NCI-H1092 treated with DMSO at 0.1 percent for 48 hours (cell line): ENCODE data around the gene GALNT18.

Experiments used
- DNase-seq: peaks from one replicate; lab custom pipeline; 2025; lab: John Stamatoyannopoulos, UW

The GALNT18 gene

GRCh38 chr11:11349106-11349825 is 272.5 kb downstream of the GALNT18 start:
- DNase-seq, result no peak

- no peak for DNase-seq
Measured at GRCh38 chr11:11348303-11348702, 273.5 kb downstream of the GALNT18 start.

- peak; percentile 53 for DNase-seq
Measured at GRCh38 chr11:11347592-11347991, 274.2 kb downstream of the GALNT18 start.

- DNase-seq, result peak; percentile 59
Measured at GRCh38 chr11:11346303-11346702, 275.5 kb downstream of the GALNT18 start.

GRCh38 chr11:11345099-11345498 is 276.7 kb downstream of the GALNT18 start:
- peak; percentile 19 for DNase-seq

- no peak for DNase-seq
Measured at GRCh38 chr11:11344045-11344444, 277.8 kb downstream of the GALNT18 start.

GRCh38 chr11:11338304-11338703 is 283.5 kb downstream of the GALNT18 start:
- no peak for DNase-seq

- no peak for DNase-seq
Measured at GRCh38 chr11:11336664-11337063, 285.1 kb downstream of the GALNT18 start.

- DNase-seq, result no peak
Measured at GRCh38 chr11:11335043-11335442, 286.8 kb downstream of the GALNT18 start.

GRCh38 chr11:11334607-11335006 is 287.2 kb downstream of the GALNT18 start:
- no peak for DNase-seq

GRCh38 chr11:11332141-11332710 is 289.6 kb downstream of the GALNT18 start:
- no peak for DNase-seq

- no peak for DNase-seq
Measured at GRCh38 chr11:11329062-11329806, 292.6 kb downstream of the GALNT18 start.

GRCh38 chr11:11324090-11324489 is 297.7 kb downstream of the GALNT18 start:
- no peak for DNase-seq

GRCh38 chr11:11322101-11322500 is 299.7 kb downstream of the GALNT18 start:
- DNase-seq, result no peak

GRCh38 chr11:11320825-11321224 is 301.0 kb downstream of the GALNT18 start:
- DNase-seq, result no peak

GRCh38 chr11:11318961-11319360 is 302.8 kb downstream of the GALNT18 start:
- no peak for DNase-seq

GRCh38 chr11:11318461-11318860 is 303.3 kb downstream of the GALNT18 start:
- no peak for DNase-seq

- DNase-seq, result no peak
Measured at GRCh38 chr11:11316651-11317230, 305.1 kb downstream of the GALNT18 start.

GRCh38 chr11:11313902-11314692 is 307.7 kb downstream of the GALNT18 start:
- DNase-seq, result no peak

GRCh38 chr11:11313426-11313825 is 308.4 kb downstream of the GALNT18 start:
- DNase-seq, result no peak

GRCh38 chr11:11312738-11313137 is 309.1 kb downstream of the GALNT18 start:
- DNase-seq, result peak; percentile 10

GRCh38 chr11:11311169-11311568 is 310.6 kb downstream of the GALNT18 start:
- DNase-seq, result no peak
